GM19351 (cell line): ENCODE data around the gene OTOP1.
"Not testable (repeated sequence)": the region's sequence is repeated elsewhere in the genome, so short reads cannot be mapped to it uniquely, and the experiment has no call there.

ENCODE experiments used
- ATAC-seq: cut with Tn5 transposase; IDR thresholded peaks from one replicate; pipeline ENCODE4 v1.9.1; 2021; ENCODE audit warnings: mild to moderate bottlenecking, moderate library complexity; ENCODE audit not compliant: unreplicated experiment

Gene OTOP1

DNA sequence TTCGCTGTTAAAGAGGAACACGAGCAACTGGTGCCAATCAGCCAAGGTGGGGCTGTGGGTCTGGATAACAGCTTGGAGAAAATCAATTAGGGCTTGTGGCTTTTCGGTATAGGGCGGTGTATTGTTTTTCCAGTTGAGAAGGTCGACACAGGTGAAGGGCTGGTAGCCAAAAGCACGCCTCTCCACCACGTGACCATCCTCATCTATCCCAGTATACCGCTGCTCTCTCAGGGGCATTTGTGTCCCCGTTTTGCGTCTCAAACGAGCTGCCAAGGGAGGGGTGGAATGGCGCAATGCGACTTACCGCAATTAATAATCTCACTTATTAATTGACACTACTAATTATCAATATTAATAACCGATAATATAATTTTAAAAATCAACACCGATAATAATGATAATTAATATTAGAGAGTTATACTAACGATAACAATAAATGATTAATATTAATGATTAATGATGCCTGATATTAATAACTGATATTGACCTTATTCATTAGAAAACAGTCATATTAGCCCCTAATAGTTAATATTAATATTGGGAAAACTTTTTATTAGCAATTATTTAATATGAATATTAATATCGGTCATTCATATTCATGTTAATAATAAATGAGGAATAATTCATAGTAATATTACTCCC is 62.1 kb downstream of the OTOP1 start:
- not testable (repeated sequence) for ATAC-seq

GRCh38 chr4:4162186-4162585 is 64.5 kb downstream of the OTOP1 start:
- not testable (repeated sequence) for ATAC-seq

GRCh38 chr4:4160956-4161665 is 65.6 kb downstream of the OTOP1 start:
- ATAC-seq, result not testable (repeated sequence)

DNA sequence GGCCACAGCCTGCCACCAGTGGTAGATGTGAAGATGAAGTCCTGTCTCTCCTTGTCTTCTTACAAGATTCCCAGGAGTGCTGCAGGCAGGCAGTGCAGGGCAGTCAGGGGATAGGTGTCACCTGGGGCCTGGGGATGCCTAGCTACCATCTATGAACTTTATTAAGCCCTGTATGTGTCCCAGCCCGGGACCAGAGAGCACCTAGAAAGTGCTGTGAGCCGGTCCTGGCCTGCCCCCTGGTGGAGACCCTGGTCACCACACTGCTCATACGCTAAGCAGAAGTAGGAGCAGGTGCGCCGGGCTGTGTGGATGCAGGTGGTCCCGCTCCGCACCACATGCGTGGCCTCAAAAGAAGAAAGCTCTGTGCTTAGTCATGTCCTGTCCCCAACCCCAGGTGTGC is 81.1 kb downstream of the OTOP1 start:
- not testable (repeated sequence) for ATAC-seq

GRCh38 chr4:4143376-4143775 is 83.4 kb downstream of the OTOP1 start:
- ATAC-seq, result not testable (repeated sequence)

DNA sequence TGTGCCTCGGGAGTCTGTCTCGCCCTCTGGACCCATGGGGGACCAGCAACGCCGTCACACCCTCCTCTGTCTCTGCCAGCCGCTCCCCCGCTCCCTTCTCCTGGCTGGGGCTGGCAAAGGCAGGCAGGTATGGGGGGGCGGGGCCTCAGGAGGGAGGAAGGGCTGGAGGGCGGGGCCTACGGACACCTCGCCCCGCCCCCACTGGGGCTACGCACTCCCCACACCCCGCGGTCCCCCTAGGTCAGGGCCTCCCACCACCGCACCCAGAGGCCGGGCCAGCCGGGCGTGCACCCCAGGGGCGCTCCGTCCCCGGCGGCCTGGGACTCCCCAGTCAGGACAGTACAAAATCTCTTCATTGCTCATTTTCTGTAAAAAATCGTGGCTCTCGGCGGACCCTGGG is 84.0 kb downstream of the OTOP1 start:
- not testable (repeated sequence) for ATAC-seq

DNA sequence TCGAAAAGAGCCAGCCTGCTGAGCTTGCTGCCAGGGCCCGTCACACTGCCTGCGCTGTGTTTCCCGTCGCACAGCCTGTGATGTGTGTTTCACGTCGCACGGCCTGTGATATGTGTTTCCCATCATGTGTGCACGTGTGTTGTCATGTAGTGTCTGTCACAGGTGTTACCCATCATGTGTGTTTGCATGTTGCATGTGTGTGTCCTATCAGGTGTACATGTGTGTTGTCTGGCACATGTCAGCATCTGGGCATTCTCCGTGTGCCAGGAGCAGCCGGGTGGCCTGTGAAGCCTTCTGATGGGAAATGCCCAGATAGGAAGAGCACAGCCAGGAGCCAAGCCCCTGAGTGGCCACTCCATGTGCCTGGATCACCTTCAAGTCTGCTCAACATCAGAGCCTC is 85.5 kb downstream of the OTOP1 start:
- ATAC-seq, result not testable (repeated sequence)
